HG02642 (cell line): Measurements from ENCODE around the gene AUTS2.

Experiments used
- ATAC-seq: cut with Tn5 transposase; IDR thresholded peaks from one replicate; pipeline ENCODE4 v1.9.1; 2021; ENCODE audit warnings: mild to moderate bottlenecking; ENCODE audit not compliant: unreplicated experiment, poor library complexity

AUTS2 gene

GRCh38 chr7:70480927-70481569, 882.8 kb downstream of the AUTS2 start:
- no peak for ATAC-seq

- ATAC-seq: no peak
These were observed 883.4 kb downstream of the AUTS2 start for GRCh38 chr7:70481570-70482123.

GRCh38 chr7:70484255-70484654, 886.0 kb downstream of the AUTS2 start:
- no peak for ATAC-seq

GRCh38 chr7:70486977-70487376, 888.7 kb downstream of the AUTS2 start:
- ATAC-seq: no peak

- no peak for ATAC-seq
These were observed 889.2 kb downstream of the AUTS2 start for GRCh38 chr7:70487428-70487827.

GRCh38 chr7:70487886-70488285, 889.6 kb downstream of the AUTS2 start:
- ATAC-seq: no peak

GRCh38 chr7:70489813-70490212, 891.5 kb downstream of the AUTS2 start:
- ATAC-seq: no peak

- ATAC-seq: no peak
These were observed 894.4 kb downstream of the AUTS2 start for GRCh38 chr7:70492625-70493024.

GRCh38 chr7:70494225-70495032, 896.2 kb downstream of the AUTS2 start:
- no peak for ATAC-seq

- ATAC-seq: no peak
These were observed 896.7 kb downstream of the AUTS2 start for GRCh38 chr7:70495033-70495376.

- ATAC-seq: no peak
These were observed 899.5 kb downstream of the AUTS2 start for GRCh38 chr7:70497793-70498192.

GRCh38 chr7:70498232-70498992, 900.1 kb downstream of the AUTS2 start:
- ATAC-seq: no peak

GRCh38 chr7:70500261-70500660, 902.0 kb downstream of the AUTS2 start:
- ATAC-seq: no peak

GRCh38 chr7:70502117-70502863, 904.0 kb downstream of the AUTS2 start:
- no peak for ATAC-seq

- ATAC-seq: no peak
These were observed 906.0 kb downstream of the AUTS2 start for GRCh38 chr7:70504254-70504653.

GRCh38 chr7:70505468-70505867, 907.2 kb downstream of the AUTS2 start:
- ATAC-seq: no peak

- no peak for ATAC-seq
These were observed 907.6 kb downstream of the AUTS2 start for GRCh38 chr7:70505886-70506285.

GRCh38 chr7:70506434-70506833, 908.2 kb downstream of the AUTS2 start:
- no peak for ATAC-seq

- no peak for ATAC-seq
These were observed 913.9 kb downstream of the AUTS2 start for GRCh38 chr7:70512144-70512543.

- no peak for ATAC-seq
These were observed 914.5 kb downstream of the AUTS2 start for GRCh38 chr7:70512761-70513160.
